ENCODE data around the gene CALY.

- no peak for TF ChIP-seq POLR2A (IDR thresholded peaks at IDR 0.05)
- TF ChIP-seq, protein P1, sequence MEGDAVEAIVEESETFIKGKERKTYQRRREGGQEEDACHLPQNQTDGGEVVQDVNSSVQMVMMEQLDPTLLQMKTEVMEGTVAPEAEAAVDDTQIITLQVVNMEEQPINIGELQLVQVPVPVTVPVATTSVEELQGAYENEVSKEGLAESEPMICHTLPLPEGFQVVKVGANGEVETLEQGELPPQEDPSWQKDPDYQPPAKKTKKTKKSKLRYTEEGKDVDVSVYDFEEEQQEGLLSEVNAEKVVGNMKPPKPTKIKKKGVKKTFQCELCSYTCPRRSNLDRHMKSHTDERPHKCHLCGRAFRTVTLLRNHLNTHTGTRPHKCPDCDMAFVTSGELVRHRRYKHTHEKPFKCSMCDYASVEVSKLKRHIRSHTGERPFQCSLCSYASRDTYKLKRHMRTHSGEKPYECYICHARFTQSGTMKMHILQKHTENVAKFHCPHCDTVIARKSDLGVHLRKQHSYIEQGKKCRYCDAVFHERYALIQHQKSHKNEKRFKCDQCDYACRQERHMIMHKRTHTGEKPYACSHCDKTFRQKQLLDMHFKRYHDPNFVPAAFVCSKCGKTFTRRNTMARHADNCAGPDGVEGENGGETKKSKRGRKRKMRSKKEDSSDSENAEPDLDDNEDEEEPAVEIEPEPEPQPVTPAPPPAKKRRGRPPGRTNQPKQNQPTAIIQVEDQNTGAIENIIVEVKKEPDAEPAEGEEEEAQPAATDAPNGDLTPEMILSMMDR (IDR thresholded peaks at IDR 0.05) = no peak
These were observed 13.7 kb upstream of the CALY start for GRCh38 chr10:133350283-133350949.

All from vagina (tissue), 2 donors.